HG03135 (cell line): Measurements from ENCODE around the gene SKA2.
A peak's percentile ranks its signal among the peaks of the same experiment; 100 is the strongest.
"Not testable (repeated sequence)": the region's sequence is repeated elsewhere in the genome, so short reads cannot be mapped to it uniquely, and the experiment has no call there.

Experiments used
- ATAC-seq: cut with Tn5 transposase; IDR thresholded peaks from one replicate; pipeline ENCODE4 v1.9.1; 2021; ENCODE audit warnings: mild to moderate bottlenecking, moderate library complexity; ENCODE audit not compliant: unreplicated experiment

Gene SKA2

GRCh38 chr17:59154721-59155438 lies at the start of gene SKA2:
Gene SKA2, minus strand, starts transcription at chr17:59155186. Its CDS starts 23 bp downstream, at chr17:59155163.
- ATAC-seq, result peak; percentile 80

DNA sequence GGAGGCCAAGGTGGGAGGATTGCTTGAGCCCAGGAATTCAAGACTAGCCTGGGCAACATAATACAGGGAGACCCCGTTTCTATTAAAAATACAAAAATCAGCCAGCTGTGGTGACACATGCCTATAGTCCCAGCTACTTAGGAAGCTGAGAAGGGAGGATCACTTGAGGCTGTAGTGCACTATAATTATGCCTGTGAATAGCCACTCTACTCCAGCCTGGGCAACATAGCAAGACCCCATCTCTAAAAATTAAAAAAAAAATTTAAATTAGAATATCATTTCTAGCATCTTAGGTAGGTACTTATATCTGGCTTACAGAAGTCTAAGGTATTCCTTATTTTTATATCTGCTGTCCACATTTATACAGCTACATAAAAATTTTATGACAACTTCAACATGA lies 47.3 kb upstream of the SKA2 start:
- no peak for ATAC-seq

DNA sequence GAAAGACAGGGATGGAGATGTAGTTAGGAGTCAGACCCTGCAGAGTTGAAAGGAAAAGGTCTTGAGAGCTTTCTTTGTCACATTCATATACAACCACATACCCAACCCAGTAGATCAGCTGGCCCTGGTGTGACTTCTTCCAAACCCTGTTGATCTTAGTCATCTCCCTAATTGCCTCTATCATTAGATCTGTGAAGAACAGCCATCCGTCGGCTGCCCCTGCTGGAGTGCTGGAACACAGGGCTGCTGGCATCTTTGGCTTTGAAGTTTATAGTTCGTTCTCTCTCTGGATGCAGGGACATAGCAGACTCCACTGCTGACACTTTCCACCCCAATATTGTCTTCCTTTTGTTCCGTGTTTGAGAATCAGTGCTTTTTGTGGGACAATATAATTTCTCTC lies 44.4 kb upstream of the SKA2 start:
- ATAC-seq, result no peak

GRCh38 chr17:59193336-59193862 lies 38.4 kb upstream of the SKA2 start:
- ATAC-seq, result no peak

DNA sequence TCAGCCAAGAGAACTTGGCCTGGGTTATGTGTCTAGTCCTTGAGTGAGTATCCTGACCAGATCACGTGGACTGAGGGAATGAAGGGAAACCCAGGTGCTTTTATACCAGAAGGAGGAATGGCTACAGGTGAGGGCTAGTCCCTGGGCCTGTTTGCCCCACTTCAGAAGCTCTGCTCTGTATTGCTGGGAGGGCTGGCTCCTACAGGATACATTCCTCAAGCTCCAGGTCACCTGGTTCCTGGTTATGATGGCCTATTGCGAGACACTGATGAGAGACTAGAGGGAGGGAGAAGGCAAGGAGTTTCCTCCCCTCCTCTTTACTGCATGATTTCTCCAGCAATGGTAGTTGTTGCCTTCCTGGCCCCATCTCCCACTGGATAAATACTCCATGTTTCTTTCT lies 35.8 kb upstream of the SKA2 start:
- ATAC-seq, result no peak

GRCh38 chr17:59186850-59187249 lies 31.9 kb upstream of the SKA2 start:
- ATAC-seq, result no peak

- ATAC-seq, result no peak
Observed at GRCh38 chr17:59185997-59186396, 31.0 kb upstream of the SKA2 start.

DNA sequence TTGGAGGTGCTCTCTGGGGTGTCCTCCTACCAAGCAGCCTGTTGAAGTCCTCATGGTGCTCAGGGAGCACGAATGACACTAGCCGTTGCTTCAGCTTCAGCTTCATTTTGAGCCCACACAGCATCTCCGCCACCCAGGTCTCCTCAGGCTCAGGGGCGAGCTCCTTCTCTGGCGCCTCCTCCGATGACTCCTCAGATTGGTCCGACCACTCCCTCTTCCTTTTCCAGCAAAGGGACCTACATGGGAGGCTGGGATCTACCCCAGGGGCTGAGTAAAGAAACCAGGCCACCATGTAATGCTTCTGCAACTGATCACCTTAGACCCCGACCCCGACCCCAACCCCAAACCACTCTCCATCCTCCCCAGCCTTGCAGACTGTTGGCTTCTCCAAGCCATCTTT lies 26.5 kb upstream of the SKA2 start:
- no peak for ATAC-seq

DNA sequence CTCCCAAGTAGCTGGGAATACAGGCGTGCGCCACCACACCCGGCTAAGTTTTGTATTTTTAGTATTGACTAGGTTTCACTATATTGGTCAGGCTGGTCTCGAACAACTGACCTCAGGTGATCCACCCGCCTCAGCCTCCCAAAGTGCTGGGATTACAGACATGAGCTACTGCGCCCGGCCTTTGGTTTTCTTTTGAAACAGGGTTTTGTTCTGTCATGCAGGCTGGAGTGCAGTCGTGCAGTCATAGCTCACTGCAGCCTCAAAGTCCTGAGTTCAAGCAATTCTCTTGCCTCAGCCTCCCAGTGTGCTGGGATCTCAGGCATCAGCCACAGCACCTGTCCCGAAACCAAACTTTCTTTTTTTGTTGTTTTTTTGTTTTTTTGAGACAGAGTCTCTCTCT lies 25.6 kb upstream of the SKA2 start:
- ATAC-seq, result no peak

- not testable (repeated sequence) for ATAC-seq
Observed at GRCh38 chr17:59179601-59180000, 24.6 kb upstream of the SKA2 start.

DNA sequence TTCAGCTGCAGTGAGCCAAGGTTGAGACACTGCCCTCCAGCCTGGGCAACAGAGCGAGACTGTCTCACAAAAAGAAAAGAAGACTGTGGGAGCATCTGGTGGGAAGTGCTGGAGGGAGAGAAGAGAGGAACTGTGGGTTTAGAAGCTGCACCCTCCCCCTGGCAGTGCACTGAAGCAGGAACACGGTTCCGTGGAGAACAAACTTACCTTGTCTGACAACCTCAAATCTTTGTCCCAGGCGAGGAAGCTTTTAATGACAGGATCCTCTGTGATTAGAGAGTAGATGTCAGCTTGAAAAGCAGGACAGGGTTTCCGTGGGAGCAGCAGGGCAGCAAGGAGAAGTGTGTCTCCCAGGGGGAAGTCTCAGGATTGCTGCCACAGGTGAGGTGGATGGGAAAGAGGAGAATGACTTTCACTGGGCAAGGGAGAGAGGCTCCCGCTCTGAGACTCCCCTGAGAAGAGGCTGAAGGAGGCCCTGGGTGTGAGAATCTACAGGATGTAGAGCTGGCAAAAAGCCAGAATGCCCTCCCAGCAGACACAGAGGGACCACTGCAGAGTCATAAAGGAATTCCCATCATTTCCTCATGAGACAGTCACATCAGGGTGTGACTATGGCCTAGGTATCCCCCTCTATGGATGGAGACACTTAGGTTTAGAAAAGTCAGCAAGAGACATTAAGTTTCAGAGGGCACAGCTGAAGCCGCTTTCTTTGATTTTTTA lies 23.4 kb upstream of the SKA2 start:
- no peak for ATAC-seq

DNA sequence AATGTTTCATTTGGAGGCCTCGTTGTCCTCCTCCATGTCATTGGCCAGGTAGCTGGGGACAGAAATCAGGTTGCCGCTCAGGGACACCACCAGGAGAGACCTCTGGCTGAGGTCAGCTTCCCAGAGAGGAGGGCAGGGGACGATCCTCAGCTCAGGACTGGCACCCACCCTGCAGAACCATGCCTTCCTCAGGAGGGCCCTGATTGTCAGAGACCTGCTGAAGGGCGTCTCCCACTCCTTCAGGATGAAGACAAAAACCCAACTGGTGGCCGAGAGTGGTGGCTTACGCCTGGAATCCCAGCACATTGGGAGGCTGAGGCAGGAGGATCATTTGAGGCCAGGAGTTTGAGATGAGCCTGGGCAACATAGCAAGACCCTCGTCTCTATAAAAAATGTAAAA lies 20.1 kb upstream of the SKA2 start:
- ATAC-seq, result no peak

GRCh38 chr17:59174671-59175070 lies 19.7 kb upstream of the SKA2 start:
- no peak for ATAC-seq

- ATAC-seq, result no peak
Observed at GRCh38 chr17:59172436-59173004, 17.5 kb upstream of the SKA2 start.

GRCh38 chr17:59167571-59168001 lies 12.6 kb upstream of the SKA2 start:
- no peak for ATAC-seq

DNA sequence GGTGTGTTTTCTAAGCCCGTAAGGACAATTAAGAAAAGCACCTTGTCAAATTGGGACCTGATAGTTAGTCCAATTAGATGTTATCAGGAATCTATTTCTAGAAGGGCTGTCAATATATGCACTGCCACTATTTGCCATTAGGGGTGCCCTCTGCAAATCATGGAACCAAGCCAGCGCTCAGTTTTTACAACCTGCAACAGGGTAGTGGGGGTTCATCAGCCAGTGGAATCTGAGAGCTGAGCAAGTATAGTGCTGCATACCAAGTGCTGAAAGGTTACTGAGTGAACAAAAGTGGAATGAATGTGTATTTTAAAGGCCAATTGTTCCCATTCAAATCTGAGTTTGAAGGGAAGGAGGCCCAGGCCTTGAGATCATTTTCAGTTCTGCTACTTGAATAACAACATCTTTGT lies 11.0 kb upstream of the SKA2 start:
- no peak for ATAC-seq

DNA sequence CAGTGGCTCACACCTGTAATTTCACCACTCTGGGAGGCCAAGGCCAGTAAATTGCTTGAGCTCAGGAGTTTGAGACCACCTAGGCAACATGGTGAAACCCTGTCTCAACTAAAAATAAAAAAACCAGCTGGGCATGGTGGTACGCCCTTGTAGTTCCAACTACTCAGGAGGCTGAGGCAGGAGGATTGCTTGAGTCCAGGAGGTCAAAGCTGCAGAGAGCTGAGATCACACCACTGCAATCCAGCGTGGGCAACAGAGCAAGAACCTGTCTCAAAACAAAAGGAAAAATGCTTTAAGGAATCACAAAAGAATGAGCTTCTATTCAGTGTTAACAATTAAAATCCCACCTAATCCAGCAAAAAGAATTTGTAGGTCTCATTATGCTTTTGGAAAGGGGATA lies 6.5 kb upstream of the SKA2 start:
- no peak for ATAC-seq

GRCh38 chr17:59160157-59161025 lies 5.4 kb upstream of the SKA2 start:
- no peak for ATAC-seq

- peak; percentile 88 for ATAC-seq
Observed at GRCh38 chr17:59155439-59156177, 622 bp upstream of the SKA2 start, which contains the start of gene PRR11. Gene PRR11, plus strand, starts transcription at chr17:59155746. Its CDS starts 14,007 bp downstream, at chr17:59169753.

DNA sequence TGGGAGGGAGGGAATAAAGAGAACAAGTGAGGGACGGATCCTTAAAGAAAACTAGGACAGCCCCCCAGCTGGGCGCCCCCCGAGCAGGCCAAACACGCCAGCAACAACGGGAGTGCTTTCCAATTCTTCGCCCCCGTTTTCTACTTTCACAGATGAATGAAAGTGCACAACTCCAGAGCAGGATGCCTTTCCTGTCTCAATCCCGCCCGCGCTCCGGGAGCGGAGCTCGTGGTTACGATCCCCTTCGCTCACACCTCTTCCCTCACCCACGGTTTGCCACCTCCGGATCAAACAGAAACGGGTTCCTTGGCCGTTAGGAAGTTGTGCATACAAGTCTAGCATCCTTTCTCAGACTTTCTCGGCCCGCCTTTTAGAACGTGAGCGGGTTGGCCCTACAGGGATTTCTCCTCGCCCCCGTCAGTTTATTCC lies 680 bp downstream of the SKA2 start:
- no peak for ATAC-seq
